HG03025 (cell line): ENCODE measurements around the gene NRAP.

ENCODE experiments used
- ATAC-seq: cut with Tn5 transposase; IDR thresholded peaks from one replicate; pipeline ENCODE4 v1.9.1; 2021; ENCODE audit warnings: mild to moderate bottlenecking, moderate library complexity; ENCODE audit not compliant: unreplicated experiment, low FRiP score

NRAP gene

GRCh38 chr10:113643183-113643582, 20.7 kb downstream of the NRAP start:
- ATAC-seq: no peak

- ATAC-seq: no peak
These were observed 22.1 kb downstream of the NRAP start for GRCh38 chr10:113641702-113642101.

DNA sequence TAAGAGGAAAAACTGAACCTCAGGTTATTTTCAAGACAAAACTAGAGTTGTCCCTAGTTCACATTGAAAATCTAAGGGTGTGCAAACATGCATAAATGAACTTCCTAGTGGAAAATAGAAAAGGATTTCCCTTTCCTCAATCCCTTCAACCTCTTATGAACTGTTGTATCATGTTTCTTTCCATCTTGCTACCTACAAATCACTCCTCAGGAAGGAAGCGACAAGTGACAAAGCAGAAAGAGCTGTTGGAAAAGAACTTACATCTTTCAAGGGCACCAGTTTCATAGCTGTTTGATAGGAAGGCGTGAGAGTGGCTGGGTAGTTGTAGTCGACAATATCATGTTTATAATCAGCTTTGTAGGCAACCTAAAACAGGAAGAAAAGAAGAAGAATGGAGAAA, 23.9 kb downstream of the NRAP start:
- no peak for ATAC-seq

DNA sequence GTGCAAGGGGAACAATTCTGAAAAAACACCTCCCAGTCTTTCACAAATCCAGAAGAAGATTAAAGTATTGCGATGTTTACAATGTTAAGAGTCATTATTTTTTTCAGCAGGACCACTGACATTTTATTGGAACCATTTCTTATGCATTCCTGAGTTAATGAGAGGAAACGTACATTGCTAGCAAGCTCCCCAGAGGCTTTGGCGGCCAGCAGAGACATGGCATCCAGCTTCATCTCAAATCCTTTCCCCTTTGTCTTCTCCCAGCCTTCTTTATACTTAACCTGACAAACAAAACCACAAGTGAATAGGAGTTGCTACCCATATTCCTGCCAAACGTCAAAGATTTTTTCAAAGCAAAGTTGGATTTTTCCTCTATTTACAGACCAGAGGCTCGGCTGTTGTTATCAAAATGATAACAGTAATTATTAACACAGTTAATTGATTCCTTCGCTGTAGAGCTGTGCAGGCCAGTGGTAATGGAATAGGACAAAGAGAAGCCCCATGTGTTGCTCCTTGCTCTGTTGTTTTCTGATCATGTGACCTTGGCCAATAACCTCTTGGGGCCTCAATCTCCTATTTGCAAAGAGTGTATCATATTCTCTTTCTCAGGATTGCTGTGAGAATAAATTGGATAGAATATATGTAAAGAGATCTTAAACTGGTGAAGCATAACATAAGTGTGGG, 32.0 kb downstream of the NRAP start:
- ATAC-seq: no peak

DNA sequence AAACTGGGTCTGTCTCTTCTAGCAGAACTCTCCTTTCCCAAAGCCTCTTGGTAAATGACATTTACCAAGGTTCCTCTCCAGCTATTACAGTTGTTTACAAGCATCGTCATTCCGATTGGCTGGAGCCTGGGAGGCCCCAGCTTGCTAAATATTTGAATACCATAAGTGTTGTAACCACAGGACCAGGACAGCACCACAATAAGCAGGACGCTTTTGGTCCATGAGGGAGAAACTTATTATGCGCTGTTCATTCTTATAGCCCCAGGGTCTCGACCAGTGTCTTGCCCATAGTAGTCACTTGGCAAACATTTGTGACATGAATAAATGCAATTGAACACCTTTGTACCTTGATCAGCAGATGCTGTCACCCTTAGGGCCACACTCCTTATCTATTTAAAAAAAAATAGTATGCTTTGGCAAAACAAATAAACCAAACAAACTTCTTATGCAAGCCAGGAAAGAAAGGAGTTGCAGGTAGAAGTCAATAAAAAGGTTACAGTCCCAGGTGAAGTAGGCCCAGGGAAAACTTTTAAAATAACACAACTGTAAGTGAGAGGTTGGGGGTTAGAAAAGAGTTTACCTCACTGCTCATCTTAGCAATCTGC, 32.8 kb downstream of the NRAP start:
- no peak for ATAC-seq

- ATAC-seq: no peak
These were observed 35.2 kb downstream of the NRAP start for GRCh38 chr10:113628607-113629153.

GRCh38 chr10:113627836-113628235, 36.0 kb downstream of the NRAP start:
- no peak for ATAC-seq

DNA sequence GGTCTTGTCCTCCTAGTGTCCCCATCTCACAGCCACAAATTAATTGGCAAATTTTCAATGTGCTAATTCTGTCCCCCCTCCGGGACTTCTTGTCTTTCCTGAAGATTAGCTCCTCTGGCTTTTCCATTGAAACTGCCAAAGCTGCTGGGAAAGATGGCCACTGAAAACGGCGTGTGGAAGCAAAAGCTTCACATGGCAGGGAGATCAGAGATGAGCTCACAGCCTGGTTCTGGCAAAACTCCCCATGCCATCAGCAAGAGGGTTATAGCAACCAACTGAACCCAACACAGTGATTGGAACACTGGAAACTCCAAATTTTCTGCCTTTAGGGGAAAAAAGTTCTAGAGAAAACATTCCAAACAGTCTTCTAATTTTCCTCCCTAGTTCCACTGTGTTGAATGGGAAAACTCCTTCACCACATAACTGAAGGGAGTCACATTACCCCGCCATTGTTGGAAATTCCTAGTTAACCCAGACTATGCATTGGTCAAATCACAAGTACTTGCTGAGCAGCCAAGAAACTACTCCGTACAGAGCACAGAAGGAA, 37.0 kb downstream of the NRAP start:
- ATAC-seq: no peak

DNA sequence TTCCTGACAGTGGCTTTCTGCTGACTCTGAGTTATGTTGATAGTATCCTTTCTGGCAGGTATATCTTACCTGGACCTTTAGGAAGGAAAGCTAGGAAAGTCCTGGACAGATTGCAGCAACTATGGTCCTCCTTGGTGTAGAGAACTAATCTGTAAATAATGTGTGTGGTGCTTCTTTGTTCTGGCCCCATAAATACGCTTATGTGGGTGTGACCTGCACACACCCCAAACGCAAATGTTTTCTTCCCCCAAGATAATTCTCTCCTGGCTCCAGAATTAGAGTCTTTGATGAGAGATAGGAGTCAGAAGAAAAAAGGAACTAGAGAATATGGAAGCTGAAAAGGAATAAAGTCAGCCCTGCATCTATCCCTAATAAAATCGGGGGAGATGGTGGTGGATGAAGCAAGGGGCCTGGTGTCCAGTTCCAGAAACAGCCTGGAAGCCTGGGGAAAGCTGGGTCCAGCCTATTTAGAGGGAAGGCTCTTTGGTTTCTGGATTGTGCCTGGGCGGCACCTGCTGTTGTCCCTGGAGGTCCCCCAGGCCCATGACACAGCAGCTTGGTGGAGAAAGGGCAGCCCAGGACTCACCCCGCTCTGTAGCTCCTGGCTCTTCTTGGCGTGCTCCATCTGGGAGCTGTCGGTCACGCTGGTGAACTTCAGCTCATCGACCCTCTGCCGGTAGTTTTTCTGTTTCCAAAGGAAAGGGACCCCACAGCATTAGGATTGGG, 38.2 kb downstream of the NRAP start:
- ATAC-seq: no peak

DNA sequence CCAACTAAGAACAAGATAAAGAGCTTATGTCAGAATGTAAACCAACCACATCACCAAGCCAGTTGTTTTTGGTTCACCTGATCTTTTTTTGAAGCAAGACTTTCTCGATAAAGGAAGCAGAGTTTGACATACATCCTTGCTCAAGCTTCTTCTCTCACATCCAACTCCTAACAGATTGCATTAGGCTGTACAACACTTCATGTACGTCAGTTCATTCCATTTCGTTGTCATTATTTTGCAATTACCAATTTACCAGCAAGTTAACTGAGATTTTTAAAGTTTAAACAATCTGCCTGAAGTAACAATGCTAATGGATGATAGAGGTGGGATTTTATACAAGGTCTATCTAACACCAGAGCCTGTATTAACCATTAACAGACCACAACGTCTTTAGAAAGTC, 41.0 kb downstream of the NRAP start:
- no peak for ATAC-seq

DNA sequence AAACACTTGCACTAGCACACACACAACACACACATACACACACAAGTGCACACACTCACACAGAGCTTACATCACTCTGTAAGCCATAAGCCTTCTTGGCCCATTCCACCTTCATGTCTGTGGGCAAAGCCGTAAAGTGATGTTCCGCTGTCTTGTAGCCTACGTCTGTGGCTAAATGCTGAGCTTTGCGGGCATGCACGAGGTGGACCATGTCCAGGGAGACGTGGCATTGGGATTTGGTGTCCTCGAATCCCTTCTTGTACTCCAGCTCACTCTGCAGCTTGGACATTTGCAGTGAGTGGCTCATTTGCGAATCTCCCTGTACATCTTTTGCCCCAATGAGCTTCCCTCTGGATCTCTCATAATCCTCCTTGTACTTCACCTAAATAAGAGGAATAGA, 42.0 kb downstream of the NRAP start:
- ATAC-seq: no peak

GRCh38 chr10:113620936-113621335, 42.9 kb downstream of the NRAP start:
- ATAC-seq: no peak

DNA sequence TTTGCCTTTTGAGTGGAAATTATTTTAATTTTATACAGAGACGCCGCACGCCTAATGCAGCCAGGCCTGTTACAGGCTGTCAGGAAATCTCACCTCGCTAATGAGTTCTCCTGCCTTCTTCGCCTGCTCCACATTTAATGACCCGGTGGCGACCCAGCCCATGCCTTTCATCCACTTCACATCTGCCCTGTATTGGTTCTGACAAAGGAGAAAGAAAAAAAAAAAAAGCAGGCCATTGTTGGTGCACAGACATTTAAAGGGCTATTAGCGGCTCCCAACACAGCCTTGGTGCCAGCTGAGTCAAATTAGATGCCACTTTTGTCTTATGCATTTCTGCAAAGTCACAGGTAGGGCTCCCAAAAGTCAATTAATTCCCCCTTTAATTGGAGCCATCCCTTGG, 43.3 kb downstream of the NRAP start:
- ATAC-seq: no peak

DNA sequence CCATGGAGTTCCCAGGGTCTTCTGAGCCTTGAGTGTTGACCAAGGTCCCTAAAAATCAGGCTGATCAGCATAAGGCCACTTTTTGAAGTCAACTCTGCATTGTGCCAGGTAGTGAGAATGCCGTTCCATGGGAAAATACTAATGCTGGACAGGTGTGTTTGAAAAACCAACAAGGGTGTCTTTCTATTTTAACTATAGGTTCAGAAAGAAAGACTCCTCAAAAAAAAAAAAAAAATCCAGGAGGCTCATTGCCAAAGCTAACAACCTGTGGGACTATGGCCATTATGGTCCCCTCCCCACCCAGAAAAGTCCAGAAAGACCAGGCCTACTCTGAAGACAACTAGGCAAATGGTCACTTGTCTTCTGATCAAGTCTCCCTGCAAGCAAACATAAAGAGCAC, 44.4 kb downstream of the NRAP start:
- no peak for ATAC-seq

DNA sequence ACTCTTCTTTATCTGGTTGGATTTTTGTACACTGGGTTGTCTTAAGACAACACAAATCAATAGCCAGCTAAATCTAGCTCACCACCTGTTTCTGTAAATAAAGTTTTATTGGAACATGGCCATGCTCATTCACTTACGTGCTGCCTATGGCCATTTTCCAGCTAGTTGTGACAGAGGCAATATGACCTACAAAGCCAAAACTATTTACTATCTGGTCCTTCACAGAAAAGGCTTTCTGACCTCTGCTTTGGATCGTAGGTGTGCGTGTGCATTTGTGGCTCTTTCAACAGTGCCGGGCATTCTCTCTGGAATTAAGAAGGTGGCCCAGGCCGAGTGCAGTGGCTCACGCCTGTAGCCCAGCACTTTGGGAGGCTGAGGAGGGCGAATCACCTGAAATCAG, 45.5 kb downstream of the NRAP start:
- ATAC-seq: no peak

DNA sequence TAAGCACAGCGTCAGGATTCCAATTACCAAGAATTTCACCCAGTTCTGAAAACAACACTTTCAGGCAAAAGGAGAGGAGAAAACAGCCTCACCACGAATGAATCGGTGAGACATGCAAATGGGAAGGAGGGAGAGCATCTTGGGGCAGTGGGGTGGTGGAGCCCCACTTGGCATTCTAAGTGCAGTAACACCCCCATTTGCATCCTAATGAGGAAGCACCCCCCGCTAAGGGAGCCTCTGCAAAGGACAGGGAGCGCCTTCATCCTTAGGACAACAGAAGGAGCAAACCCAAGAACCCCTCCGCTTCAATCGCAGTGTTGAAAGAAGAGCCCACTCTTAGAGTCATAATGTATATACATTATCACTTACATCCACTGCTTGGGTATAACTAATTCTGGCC, 46.8 kb downstream of the NRAP start:
- no peak for ATAC-seq

- ATAC-seq: no peak
These were observed 47.4 kb downstream of the NRAP start for GRCh38 chr10:113616244-113617074.

- ATAC-seq: no peak
These were observed 49.7 kb downstream of the NRAP start for GRCh38 chr10:113613977-113614690.

DNA sequence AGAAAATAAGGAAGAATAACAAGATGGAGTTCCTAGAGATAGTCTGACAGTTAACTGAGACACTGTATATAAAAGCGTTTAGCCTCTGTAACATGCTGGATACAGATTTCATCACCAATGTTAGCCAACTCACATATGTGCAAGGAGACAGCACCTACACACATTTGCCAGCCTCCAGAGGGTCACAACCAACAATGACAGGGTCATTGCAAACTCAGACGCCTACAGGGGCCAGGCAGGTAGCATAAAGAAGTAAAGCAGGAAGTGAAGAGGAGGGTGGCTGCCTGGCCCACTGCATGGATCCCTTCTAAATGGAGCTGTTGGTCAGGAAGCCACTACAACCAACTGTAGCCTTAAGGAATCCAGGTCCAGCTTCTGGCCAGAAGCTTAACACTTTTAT, 50.4 kb downstream of the NRAP start:
- no peak for ATAC-seq

- no peak for ATAC-seq
These were observed 51.7 kb downstream of the NRAP start for GRCh38 chr10:113612154-113612553.
